Occipital lobe (tissue), 2 donors: ENCODE results near the gene KLK4. TPM values are rescaled to one million over a fixed set of nuclear protein-coding genes. Genes with fewer than 3 reads are reported as not detected.
A peak's percentile ranks its signal among the peaks of the same experiment; 100 is the strongest.

Experiments used
- DNase-seq: peaks from one replicate; lab custom pipeline; 2025; lab: John Stamatoyannopoulos, UW
- total RNA-seq: library from RNA; depleted of rRNA; stranded (reverse); fragments of >200 nt; gene quantifications from one replicate; pipeline ENCODE4 v1.2.3, GENCODE V29; 2014

KLK4 gene
- total RNA-seq: not detected

GRCh38 chr19:50911206-50912101 lies at the start of gene KLK4:
Gene KLK4 (minus strand): TSS chr19:50911395. CDS start chr19:50910738, 657 bp downstream.
- DNase-seq: no peak

- DNase-seq: no peak
Observed at GRCh38 chr19:50959731-50960500, 48.7 kb upstream of the KLK4 start.

- no peak for DNase-seq
Observed at GRCh38 chr19:50957587-50957986, 46.4 kb upstream of the KLK4 start.

GRCh38 chr19:50952910-50953309 lies 41.7 kb upstream of the KLK4 start, which contains the start of gene KLK5:
Gene KLK5 (minus strand): TSS chr19:50953038. CDS start chr19:50952657, 381 bp downstream.
- no peak for DNase-seq

GRCh38 chr19:50949861-50950260 lies 38.7 kb upstream of the KLK4 start:
- no peak for DNase-seq

GRCh38 chr19:50947123-50947522 lies 35.9 kb upstream of the KLK4 start:
- no peak for DNase-seq

- DNase-seq: no peak
Observed at GRCh38 chr19:50944795-50945194, 33.6 kb upstream of the KLK4 start.

GRCh38 chr19:50943074-50943828 lies 32.1 kb upstream of the KLK4 start:
- DNase-seq: no peak

- no peak for DNase-seq
Observed at GRCh38 chr19:50939596-50939995, 28.4 kb upstream of the KLK4 start.

GRCh38 chr19:50933640-50934039 lies 22.4 kb upstream of the KLK4 start:
- DNase-seq: no peak

- DNase-seq: no peak
Observed at GRCh38 chr19:50932690-50933083, 21.5 kb upstream of the KLK4 start.

- no peak for DNase-seq
Observed at GRCh38 chr19:50932018-50932689, 21.0 kb upstream of the KLK4 start.

- no peak for DNase-seq
Observed at GRCh38 chr19:50931023-50931422, 19.8 kb upstream of the KLK4 start.

- DNase-seq: no peak
Observed at GRCh38 chr19:50928831-50929230, 17.6 kb upstream of the KLK4 start.

- DNase-seq: no peak
Observed at GRCh38 chr19:50926144-50926543, 14.9 kb upstream of the KLK4 start.

GRCh38 chr19:50925734-50926133 lies 14.5 kb upstream of the KLK4 start:
- no peak for DNase-seq

- no peak for DNase-seq
Observed at GRCh38 chr19:50924586-50924985, 13.4 kb upstream of the KLK4 start.

- DNase-seq: peak; percentile 23
Observed at GRCh38 chr19:50922317-50922853, 11.2 kb upstream of the KLK4 start.

GRCh38 chr19:50921426-50922316 lies 10.5 kb upstream of the KLK4 start:
- no peak for DNase-seq

GRCh38 chr19:50916069-50916468 lies 4.9 kb upstream of the KLK4 start:
- no peak for DNase-seq
